GM23248 (cell line): ENCODE data around the gene SEZ6L2.

Experiments
- EZH2 ChIP-seq: fragments of 200-600 bp; sonication (generic); IDR thresholded peaks from 2 replicates; pipeline ENCODE4 v1.6.1; 2018; ENCODE audit warnings: antibody characterized with exemption, mild to moderate bottlenecking; ENCODE audit not compliant: insufficient read depth, poor library complexity, severe bottlenecking
- EZH2phosphoT487 ChIP-seq: fragments of 200-600 bp; sonication (generic); IDR thresholded peaks from 2 replicates; pipeline ENCODE4 v1.6.1; 2018; ENCODE audit warnings: antibody characterized with exemption, moderate library complexity, mild to moderate bottlenecking, low read depth; ENCODE audit not compliant: insufficient read depth

- TF ChIP-seq EZH2 (no peak), EZH2phosphoT487 (no peak)
Observed at GRCh38 chr16:29925781-29926710, 26.7 kb upstream of the SEZ6L2 start, which contains the start of gene KCTD13.
